MCF 10A (cell line): ENCODE results near the gene GEMIN7. TPM values are rescaled to one million over a fixed set of nuclear protein-coding genes. Genes with fewer than 3 reads are reported as not detected.

Source experiments
- BruUV-seq: library from RNA; stranded (reverse); fragments of 400-500 nt; replicated peaks from 2 replicates; lab custom pipeline; 2021; lab: Mats Ljungman, UMichigan
- CTCF ChIA-PET: fragments of 300-600 bp; sonication (Branson Sonifier 250); formaldehyde crosslinking; extraction: SDS; loops from one replicate; lab custom pipeline; 2021; ENCODE audit warnings: antibody characterized with exemption, inconsistent platforms; lab: Yijun Ruan, JAX
- POLR2A ChIA-PET: fragments of 300-600, 350-650 bp; sonication (Branson Sonifier 250); formaldehyde crosslinking; extraction: SDS; loops from one replicate; lab custom pipeline; 2020; ENCODE audit warnings: antibody characterized with exemption, inconsistent platforms; lab: Yijun Ruan, JAX
- DNase-seq: peaks from one replicate; pipeline ENCODE4 v3.0.0-alpha.2; 2018; ENCODE audit not compliant: unreplicated experiment
- H3K27ac Mint-ChIP-seq: one replicate; pipeline ENCODE4 v1.8.0; 2022; ENCODE audit warnings: mild to moderate bottlenecking, low read depth, mixed read lengths; ENCODE audit not compliant: unreplicated experiment
- H3K27me3 Mint-ChIP-seq: one replicate; pipeline ENCODE4 v1.8.0; 2022; ENCODE audit warnings: mixed read lengths; ENCODE audit not compliant: insufficient read depth, unreplicated experiment
- H3K36me3 Mint-ChIP-seq: one replicate; pipeline ENCODE4 v1.8.0; 2022; ENCODE audit warnings: mild to moderate bottlenecking, moderate library complexity, mixed read lengths; ENCODE audit not compliant: insufficient read depth, unreplicated experiment
- H3K4me1 Mint-ChIP-seq: one replicate; pipeline ENCODE4 v1.8.0; 2022; ENCODE audit warnings: mixed read lengths; ENCODE audit not compliant: insufficient read depth, unreplicated experiment
- H3K4me3 Mint-ChIP-seq: one replicate; pipeline ENCODE4 v1.8.0; 2022; ENCODE audit warnings: mild to moderate bottlenecking, moderate library complexity, mixed read lengths; ENCODE audit not compliant: unreplicated experiment
- H3K9me3 Mint-ChIP-seq: one replicate; pipeline ENCODE4 v1.8.0; 2022; ENCODE audit warnings: mixed read lengths; ENCODE audit not compliant: unreplicated experiment
- CTCF ChIP-seq: fragments of 200-600 bp; IDR thresholded peaks from one replicate; pipeline ENCODE4 v1.8.0; 2022; ENCODE audit warnings: antibody characterized with exemption, mild to moderate bottlenecking; ENCODE audit not compliant: unreplicated experiment
- intact Hi-C: fragments of 100-400 bp; cut with micrococcal nuclease; formaldehyde crosslinking; loops from 2 replicates; pipeline ENCODE4 v1.14.1; 2022
- total RNA-seq: library from RNA; stranded (reverse); gene quantifications from 2 replicates; pipeline ENCODE4 v1.2.3, GENCODE V29; 2022

GEMIN7 gene
- total RNA-seq, 1 experiment from 2014 or later: 21.0 TPM

DNA sequence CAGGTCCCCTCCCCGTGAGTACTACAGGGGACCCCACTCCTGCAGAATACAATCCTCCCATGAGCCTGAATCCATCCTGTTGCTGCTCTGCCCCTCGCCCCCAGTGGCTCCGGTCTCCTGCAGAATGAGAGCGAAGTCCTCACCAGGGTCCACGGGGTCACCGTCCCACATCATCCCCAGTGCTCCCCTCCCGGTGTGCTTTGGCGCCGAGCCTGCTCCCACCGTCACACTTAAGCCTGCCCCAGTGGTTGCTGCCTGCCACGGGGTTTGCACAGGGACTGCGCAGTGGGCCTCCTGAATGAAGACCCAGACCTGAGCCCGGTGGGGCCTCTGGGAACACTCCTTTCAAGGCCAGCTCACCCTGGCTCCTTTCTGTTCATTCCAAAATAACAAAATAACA is 51.2 kb downstream of the GEMIN7 start:
- H3K36me3 Mint-ChIP-seq: peaks cover 12% of the 10 kb centered on the region
- BruUV-seq: no TSS peak
- no peak for TF ChIP-seq CTCF
- ChIA-PET POLR2A (no interaction called here), CTCF (no interaction called here)
- H3K9me3 Mint-ChIP-seq: no peaks in the 10 kb centered on the region
- H3K27me3 Mint-ChIP-seq: no peaks in the 10 kb centered on the region
- no peak overlapping the region for H3K4me3 Mint-ChIP-seq
- no peaks in the 10 kb centered on the region for H3K4me1 Mint-ChIP-seq
- intact Hi-C loops: no loop called here
- no peak overlapping the region for H3K27ac Mint-ChIP-seq
- no peak for DNase-seq

GRCh38 chr19:45130888-45131615 is 52.0 kb downstream of the GEMIN7 start:
- no peak overlapping the region for H3K4me3 Mint-ChIP-seq
- CTCF ChIA-PET: interaction anchor here (0.6 to 0.9 kb wide), 5 partner anchors 19 to 102 kb away, joined by 3 to 5 read pairs (median 4); partner anchors contain the start of gene NKPD1
- peak; percentile 48 for DNase-seq
- BruUV-seq: no TSS peak
- no peaks in the 10 kb centered on the region for H3K27me3 Mint-ChIP-seq
- POLR2A ChIA-PET: interaction anchor here (0.6 to 0.7 kb wide), 2 partner anchors 9 to 39 kb away, joined by 3 read pairs; no protein-coding TSS in a partner anchor
- no peaks in the 10 kb centered on the region for H3K9me3 Mint-ChIP-seq
- peaks cover 12% of the 10 kb centered on the region for H3K36me3 Mint-ChIP-seq
- H3K27ac Mint-ChIP-seq: no peak overlapping the region
- no peaks in the 10 kb centered on the region for H3K4me1 Mint-ChIP-seq
- peak; percentile 26 for TF ChIP-seq CTCF
- intact Hi-C loops: no loop called here

GRCh38 chr19:45133661-45134060 is 54.6 kb downstream of the GEMIN7 start:
- H3K27ac Mint-ChIP-seq: no peak overlapping the region
- intact Hi-C loops: no loop called here
- H3K4me1 Mint-ChIP-seq: peaks cover 6% of the 10 kb centered on the region
- no peak for DNase-seq
- no TSS peak for BruUV-seq
- peaks cover 6% of the 10 kb centered on the region for H3K36me3 Mint-ChIP-seq
- POLR2A ChIA-PET: no interaction called here
- no peaks in the 10 kb centered on the region for H3K9me3 Mint-ChIP-seq
- TF ChIP-seq CTCF: no peak
- CTCF ChIA-PET: no interaction called here
- H3K27me3 Mint-ChIP-seq: no peaks in the 10 kb centered on the region
- H3K4me3 Mint-ChIP-seq: no peak overlapping the region

- Mint-ChIP-seq H3K27ac (no peak overlapping the region), H3K9me3 (no peaks in the 10 kb centered on the region), H3K4me3 (no peak overlapping the region), H3K27me3 (no peaks in the 10 kb centered on the region), H3K36me3 (peaks cover 6% of the 10 kb centered on the region), H3K4me1 (peaks cover 6% of the 10 kb centered on the region)
- ChIA-PET CTCF (interaction anchor here (0.7 to 3.1 kb wide), 2 partner anchors 9 to 30 kb away, joined by 3 to 19 read pairs; no protein-coding TSS in a partner anchor), POLR2A (interaction anchor here (0.7 kb wide), 2 partner anchors 57 to 87 kb away, joined by 3 read pairs; no protein-coding TSS in a partner anchor)
- TF ChIP-seq CTCF: no peak
- intact Hi-C loops: no loop called here
- no TSS peak for BruUV-seq
- DNase-seq: no peak
Observed at GRCh38 chr19:45135176-45135885, 56.3 kb downstream of the GEMIN7 start.
